GM21367 (cell line): ENCODE results near the gene KEL.
A peak's percentile ranks its signal among the peaks of the same experiment; 100 is the strongest.
"Not testable (repeated sequence)": the region's sequence is repeated elsewhere in the genome, so short reads cannot be mapped to it uniquely, and the experiment has no call there.

ENCODE experiments used
- ATAC-seq: cut with Tn5 transposase; IDR thresholded peaks from one replicate; pipeline ENCODE4 v1.9.1; 2021; ENCODE audit not compliant: unreplicated experiment

The KEL gene

GRCh38 chr7:142961973-142962926 lies at the start of gene KEL:
KEL (minus strand) TSS chr7:142962363; CDS start chr7:142962206, 157 bp downstream.
- ATAC-seq: no peak

GRCh38 chr7:143008007-143008901 lies 46.1 kb upstream of the KEL start:
- ATAC-seq: peak; percentile 84

GRCh38 chr7:143005632-143006260 lies 43.6 kb upstream of the KEL start:
- no peak for ATAC-seq

GRCh38 chr7:143003393-143004051 lies 41.4 kb upstream of the KEL start:
- peak; percentile 50 for ATAC-seq

GRCh38 chr7:143002898-143003297 lies 40.7 kb upstream of the KEL start:
- ATAC-seq: no peak

GRCh38 chr7:143002106-143002505 lies 39.9 kb upstream of the KEL start:
- no peak for ATAC-seq

- no peak for ATAC-seq
Observed at GRCh38 chr7:143000648-143001047, 38.5 kb upstream of the KEL start.

GRCh38 chr7:142999793-143000192 lies 37.6 kb upstream of the KEL start:
- no peak for ATAC-seq

GRCh38 chr7:142998966-142999365 lies 36.8 kb upstream of the KEL start:
- ATAC-seq: no peak

- no peak for ATAC-seq
Observed at GRCh38 chr7:142997456-142997989, 35.4 kb upstream of the KEL start.

GRCh38 chr7:142992427-142992826 lies 30.3 kb upstream of the KEL start:
- ATAC-seq: no peak

- no peak for ATAC-seq
Observed at GRCh38 chr7:142984297-142984696, 22.1 kb upstream of the KEL start.

GRCh38 chr7:142983825-142984224 lies 21.7 kb upstream of the KEL start:
- no peak for ATAC-seq

- not testable (repeated sequence) for ATAC-seq
Observed at GRCh38 chr7:142978402-142978801, 16.2 kb upstream of the KEL start.

GRCh38 chr7:142974626-142975025 lies 12.5 kb upstream of the KEL start:
- ATAC-seq: no peak

GRCh38 chr7:142969183-142969582 lies 7.0 kb upstream of the KEL start:
- ATAC-seq: no peak

- ATAC-seq: no peak
Observed at GRCh38 chr7:142968229-142968628, 6.1 kb upstream of the KEL start.

GRCh38 chr7:142964502-142965246 lies 2.5 kb upstream of the KEL start:
- ATAC-seq: no peak

GRCh38 chr7:142963993-142964392 lies 1.8 kb upstream of the KEL start:
- no peak for ATAC-seq

- no peak for ATAC-seq
Observed at GRCh38 chr7:142962991-142963390, 828 bp upstream of the KEL start.
